GM12875 (cell line): ENCODE data around the gene TMPRSS15.
"Not testable (repeated sequence)": the region's sequence is repeated elsewhere in the genome, so short reads cannot be mapped to it uniquely, and the experiment has no call there.

ENCODE experiments used
- H3K4me3 ChIP-seq: one replicate; pipeline ENCODE4 v1.5.1; 2011; ENCODE audit warnings: low read depth, low read length, control low read depth
- TF ChIP-seq, protein P1 (sequence below): IDR thresholded peaks from 2 replicates; pipeline ENCODE4 v1.5.1; 2011; ENCODE audit warnings: low read depth, mild to moderate bottlenecking, control low read depth, inconsistent platforms, low read length, moderate library complexity, borderline replicate concordance; ENCODE audit not compliant: insufficient read depth

Gene TMPRSS15

DNA sequence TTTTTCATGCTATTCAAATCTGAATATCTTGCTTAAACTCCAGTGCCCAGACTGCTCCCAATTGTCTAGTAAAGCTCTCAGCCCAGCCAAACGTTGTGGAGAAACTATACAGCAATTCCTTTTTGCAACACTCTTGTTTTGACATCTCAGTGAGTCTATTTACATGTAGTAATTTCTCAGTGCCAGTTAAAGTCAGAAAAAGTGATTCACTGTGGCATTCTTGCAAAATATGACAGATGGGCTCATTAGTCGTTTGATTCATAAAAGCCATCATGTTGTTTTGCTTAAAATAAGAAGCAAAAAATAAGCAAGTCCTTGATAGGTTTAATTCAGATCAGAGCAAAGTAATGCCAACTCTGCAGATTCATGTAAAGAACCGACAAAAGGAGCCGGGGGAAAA is 20.7 kb upstream of the TMPRSS15 start:
- TF ChIP-seq, protein P1, sequence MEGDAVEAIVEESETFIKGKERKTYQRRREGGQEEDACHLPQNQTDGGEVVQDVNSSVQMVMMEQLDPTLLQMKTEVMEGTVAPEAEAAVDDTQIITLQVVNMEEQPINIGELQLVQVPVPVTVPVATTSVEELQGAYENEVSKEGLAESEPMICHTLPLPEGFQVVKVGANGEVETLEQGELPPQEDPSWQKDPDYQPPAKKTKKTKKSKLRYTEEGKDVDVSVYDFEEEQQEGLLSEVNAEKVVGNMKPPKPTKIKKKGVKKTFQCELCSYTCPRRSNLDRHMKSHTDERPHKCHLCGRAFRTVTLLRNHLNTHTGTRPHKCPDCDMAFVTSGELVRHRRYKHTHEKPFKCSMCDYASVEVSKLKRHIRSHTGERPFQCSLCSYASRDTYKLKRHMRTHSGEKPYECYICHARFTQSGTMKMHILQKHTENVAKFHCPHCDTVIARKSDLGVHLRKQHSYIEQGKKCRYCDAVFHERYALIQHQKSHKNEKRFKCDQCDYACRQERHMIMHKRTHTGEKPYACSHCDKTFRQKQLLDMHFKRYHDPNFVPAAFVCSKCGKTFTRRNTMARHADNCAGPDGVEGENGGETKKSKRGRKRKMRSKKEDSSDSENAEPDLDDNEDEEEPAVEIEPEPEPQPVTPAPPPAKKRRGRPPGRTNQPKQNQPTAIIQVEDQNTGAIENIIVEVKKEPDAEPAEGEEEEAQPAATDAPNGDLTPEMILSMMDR, result no peak
- no peak overlapping the region for H3K4me3 ChIP-seq

DNA sequence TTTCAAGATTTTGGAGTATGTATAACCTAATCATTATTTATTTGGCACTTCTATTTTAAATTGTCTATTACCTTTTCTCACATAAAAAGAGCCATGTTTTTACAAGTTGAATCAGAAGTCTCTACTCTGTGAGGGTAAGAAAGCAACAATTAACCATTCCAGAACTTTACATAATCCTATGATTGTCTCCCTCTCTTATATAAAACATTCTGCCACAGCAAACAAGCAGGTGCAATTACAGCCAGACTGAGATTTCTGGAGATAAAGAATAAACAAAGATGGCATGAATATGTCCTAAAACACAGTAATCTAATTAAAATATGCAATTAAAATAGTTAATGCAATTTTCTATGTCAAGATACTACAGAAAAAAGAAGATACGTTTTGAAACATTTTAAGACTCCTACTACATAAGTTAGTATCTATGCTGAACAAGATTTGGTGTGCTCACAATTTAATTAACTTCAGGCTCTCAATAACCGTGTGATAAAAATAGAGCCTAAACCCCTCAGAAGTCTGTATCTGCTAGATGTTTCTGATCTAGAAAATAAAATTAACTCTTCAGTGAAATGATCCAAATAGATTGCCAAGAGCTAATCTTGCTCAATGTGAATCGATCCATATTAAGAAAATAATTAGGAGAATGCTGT is 13.7 kb upstream of the TMPRSS15 start:
- TF ChIP-seq, protein P1, result no peak
- H3K4me3 ChIP-seq, result no peak overlapping the region

GRCh38 chr21:18411565-18411964 is 8.0 kb upstream of the TMPRSS15 start:
- no peak overlapping the region for H3K4me3 ChIP-seq
- TF ChIP-seq, protein P1, result no peak

DNA sequence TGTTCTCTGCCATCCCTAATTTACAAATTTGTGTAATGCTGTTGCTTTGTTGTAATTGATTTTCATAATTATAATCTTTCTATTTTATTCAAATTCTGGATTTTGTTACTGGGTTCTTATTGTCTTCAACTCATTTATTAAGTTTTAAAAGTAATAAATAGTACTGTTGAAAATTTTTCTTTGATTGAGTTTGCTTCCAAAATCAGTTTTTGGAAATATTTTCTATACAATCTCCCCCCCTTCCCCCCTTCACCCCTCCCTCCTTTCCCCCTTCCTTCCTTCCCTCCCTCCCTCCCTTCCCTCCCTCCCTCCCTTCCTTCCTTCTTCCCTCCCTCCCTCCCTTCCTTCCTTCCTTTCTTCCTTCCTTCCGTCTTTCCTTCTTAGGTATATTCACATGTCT is 6.0 kb upstream of the TMPRSS15 start:
- H3K4me3 ChIP-seq, result no peak overlapping the region
- TF ChIP-seq, protein P1, result no peak

- no peak overlapping the region for H3K4me3 ChIP-seq
- TF ChIP-seq, protein P1, result no peak
These were observed 4.7 kb downstream of the TMPRSS15 start for GRCh38 chr21:18398843-18399242.

GRCh38 chr21:18387994-18388393 is 15.6 kb downstream of the TMPRSS15 start:
- no peak overlapping the region for H3K4me3 ChIP-seq
- TF ChIP-seq, protein P1, result no peak

- TF ChIP-seq, protein P1, result no peak
- no peak overlapping the region for H3K4me3 ChIP-seq
These were observed 18.8 kb downstream of the TMPRSS15 start for GRCh38 chr21:18384771-18385170.

- H3K4me3 ChIP-seq, result not testable (repeated sequence)
These were observed 20.5 kb downstream of the TMPRSS15 start for GRCh38 chr21:18382934-18383619.
